ENCODE data around the gene NMU.
"Not testable (repeated sequence)": the region's sequence is repeated elsewhere in the genome, so short reads cannot be mapped to it uniquely, and the experiment has no call there.

NMU gene

DNA sequence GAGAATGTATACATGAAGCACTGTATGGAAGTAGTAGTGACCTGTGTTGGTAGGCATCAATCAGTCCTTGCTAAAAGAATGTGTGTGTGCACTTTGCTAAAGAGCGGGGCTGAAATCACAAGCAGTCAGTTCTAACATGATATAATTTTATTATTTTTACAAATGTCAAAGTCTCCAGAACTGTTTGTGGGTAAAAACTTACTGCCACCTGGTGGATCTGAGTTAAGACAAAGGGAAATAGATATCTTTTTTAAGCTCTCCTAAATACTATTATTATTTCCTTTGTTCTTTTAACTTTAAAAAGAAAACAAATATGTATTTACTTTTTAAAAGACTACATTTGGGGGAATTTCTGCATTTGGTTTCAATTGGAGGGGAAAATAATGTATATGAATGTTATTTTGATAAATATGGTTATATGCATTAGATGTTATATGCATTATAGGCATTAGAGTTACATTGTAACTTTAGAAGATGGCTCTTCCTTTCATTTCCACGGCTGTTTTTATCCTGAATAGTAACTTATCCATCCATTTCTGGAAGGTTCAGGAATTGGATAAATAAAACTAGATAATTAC is 81.6 kb downstream of the NMU start:
- in situ Hi-C loops (cut with MboI; ENCODE audit: low sequenced_read_pairs, unreplicated experiment) = no loop called here
- TF ChIP-seq, protein P1, sequence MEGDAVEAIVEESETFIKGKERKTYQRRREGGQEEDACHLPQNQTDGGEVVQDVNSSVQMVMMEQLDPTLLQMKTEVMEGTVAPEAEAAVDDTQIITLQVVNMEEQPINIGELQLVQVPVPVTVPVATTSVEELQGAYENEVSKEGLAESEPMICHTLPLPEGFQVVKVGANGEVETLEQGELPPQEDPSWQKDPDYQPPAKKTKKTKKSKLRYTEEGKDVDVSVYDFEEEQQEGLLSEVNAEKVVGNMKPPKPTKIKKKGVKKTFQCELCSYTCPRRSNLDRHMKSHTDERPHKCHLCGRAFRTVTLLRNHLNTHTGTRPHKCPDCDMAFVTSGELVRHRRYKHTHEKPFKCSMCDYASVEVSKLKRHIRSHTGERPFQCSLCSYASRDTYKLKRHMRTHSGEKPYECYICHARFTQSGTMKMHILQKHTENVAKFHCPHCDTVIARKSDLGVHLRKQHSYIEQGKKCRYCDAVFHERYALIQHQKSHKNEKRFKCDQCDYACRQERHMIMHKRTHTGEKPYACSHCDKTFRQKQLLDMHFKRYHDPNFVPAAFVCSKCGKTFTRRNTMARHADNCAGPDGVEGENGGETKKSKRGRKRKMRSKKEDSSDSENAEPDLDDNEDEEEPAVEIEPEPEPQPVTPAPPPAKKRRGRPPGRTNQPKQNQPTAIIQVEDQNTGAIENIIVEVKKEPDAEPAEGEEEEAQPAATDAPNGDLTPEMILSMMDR (IDR thresholded peaks at IDR 0.05; ENCODE audit: borderline replicate concordance, control extremely low read depth, extremely low read depth, insufficient read depth, missing control alignments) = no peak
- no peak for DNase-seq (ENCODE audit: low spot score)

DNA sequence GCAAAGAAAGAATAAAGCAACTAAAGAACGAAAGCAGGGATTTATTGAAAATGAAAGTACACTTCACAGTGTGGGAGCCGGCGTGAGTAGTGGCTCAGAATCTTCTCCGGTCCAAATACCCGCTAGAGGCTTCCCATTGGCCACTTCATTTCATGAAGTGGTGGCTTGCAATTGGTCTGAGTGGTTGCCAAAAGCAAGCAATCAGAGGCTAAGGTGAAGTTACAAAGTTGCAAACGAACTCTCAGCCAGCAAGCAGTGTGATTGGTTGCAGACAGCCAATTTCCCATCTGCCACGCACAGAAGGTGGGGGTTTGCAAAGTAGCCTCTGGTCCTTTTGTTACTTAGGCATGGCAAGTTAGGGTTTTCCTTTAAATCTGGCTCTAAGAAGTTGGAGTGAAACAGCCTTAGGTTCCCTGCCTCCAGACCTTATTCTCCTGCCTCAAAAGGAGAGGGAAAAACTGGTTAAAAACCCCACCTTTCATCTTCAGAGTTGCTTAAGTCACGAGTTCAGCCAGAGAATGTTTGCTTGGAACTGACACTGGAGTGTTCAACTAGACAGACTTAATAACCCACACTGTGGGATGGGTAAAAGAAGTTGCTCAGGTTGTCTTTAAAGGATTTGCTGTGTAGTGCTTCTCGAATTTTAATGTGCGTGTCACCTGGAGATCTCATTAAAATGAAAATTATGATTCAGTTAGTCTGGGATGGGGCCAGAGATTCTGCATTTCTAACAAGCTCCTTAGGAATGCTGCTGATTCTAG is 82.5 kb downstream of the NMU start:
- in situ Hi-C loops (cut with MboI; ENCODE audit: low sequenced_read_pairs, unreplicated experiment) = no loop called here
- DNase-seq (ENCODE audit: low spot score) = no peak
- TF ChIP-seq, protein P1 (IDR thresholded peaks at IDR 0.05; ENCODE audit: borderline replicate concordance, control extremely low read depth, extremely low read depth, insufficient read depth, missing control alignments) = no peak

DNA sequence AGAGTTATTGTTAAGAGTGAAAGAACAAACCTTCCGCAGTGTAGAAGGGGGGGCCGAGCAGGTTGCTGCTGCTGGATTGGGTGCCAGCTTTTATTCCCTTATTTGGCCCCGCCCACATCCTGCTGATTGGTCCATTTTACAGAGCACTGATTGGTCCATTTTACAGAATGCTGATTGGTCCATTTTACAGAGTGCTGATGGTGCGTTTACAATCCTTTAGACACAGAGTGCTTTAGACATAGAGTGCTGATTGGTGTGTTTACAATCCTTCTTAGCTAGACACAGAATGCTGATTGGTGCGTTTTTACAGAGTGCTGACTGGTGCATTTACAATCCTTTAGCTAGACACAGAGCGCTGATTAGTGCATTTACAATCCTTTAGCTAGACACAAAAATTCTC is 84.1 kb downstream of the NMU start:
- in situ Hi-C loops (cut with MboI; ENCODE audit: low sequenced_read_pairs, unreplicated experiment); DNase-seq (ENCODE audit: low spot score): not testable (repeated sequence)

DNA sequence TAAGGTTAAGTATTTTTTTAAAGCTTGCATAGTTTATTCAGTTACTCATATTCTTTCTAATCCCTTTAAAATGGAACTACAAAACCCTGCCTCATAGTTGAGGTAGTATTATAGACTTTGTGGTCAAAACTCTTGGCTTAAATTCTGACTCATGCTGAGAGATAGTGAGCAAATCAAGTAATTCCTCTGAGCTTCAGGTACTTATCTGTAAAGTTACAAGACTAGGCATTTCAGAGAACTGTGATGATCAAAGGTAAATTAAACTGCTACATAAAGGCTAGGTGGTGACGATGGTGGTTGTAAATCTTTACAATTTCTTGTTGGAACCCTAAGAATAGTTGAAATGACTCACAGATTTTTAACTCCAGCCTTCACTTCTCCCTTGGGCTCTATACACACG is 86.2 kb downstream of the NMU start:
- DNase-seq (ENCODE audit: low spot score) = no peak
- TF ChIP-seq, protein P1 (IDR thresholded peaks at IDR 0.05; ENCODE audit: borderline replicate concordance, control extremely low read depth, extremely low read depth, insufficient read depth, missing control alignments) = no peak
- in situ Hi-C loops (cut with MboI; ENCODE audit: low sequenced_read_pairs, unreplicated experiment) = no loop called here

DNA sequence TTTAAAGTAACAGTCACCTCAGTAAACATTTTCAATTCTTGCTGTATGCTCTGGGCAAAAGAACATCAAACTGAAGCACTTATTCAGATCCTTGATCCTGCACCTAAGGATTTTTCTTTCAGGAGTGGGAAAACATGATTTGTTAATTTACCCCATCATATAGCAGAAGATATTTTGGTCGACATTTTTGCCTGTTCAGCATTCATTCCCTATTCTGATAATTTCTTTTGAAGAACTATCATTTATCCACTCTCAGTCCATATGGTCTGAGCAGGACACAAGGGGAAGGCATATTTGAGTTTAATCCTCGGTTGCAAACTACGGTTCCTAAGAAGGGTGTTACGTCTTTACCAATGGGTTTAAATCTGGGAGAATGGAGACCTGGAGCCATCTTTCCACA is 88.2 kb downstream of the NMU start:
- in situ Hi-C loops (cut with MboI; ENCODE audit: low sequenced_read_pairs, unreplicated experiment) = no loop called here
- no peak for DNase-seq (ENCODE audit: low spot score)
- TF ChIP-seq, protein P1 (IDR thresholded peaks at IDR 0.05; ENCODE audit: borderline replicate concordance, control extremely low read depth, extremely low read depth, insufficient read depth, missing control alignments) = no peak

DNA sequence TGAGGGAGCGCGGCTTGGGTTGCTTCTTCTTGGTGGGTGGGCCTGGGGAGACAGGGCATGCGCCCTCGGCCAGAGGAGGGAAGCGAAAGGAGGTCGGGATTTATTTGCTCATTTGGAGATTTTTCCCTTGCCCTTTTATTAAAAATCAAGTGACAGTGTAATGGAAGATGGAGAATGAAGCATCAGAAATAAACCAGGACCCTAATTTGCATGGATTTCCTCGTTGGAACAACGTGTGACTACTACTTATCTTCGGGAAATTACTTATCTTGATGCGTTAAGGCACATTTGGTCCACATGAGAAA is 88.7 kb downstream of the NMU start:
- TF ChIP-seq, protein P1 (IDR thresholded peaks at IDR 0.05; ENCODE audit: borderline replicate concordance, control extremely low read depth, extremely low read depth, insufficient read depth, missing control alignments) = no peak
- in situ Hi-C loops (cut with MboI; ENCODE audit: low sequenced_read_pairs, unreplicated experiment) = no loop called here
- no peak for DNase-seq (ENCODE audit: low spot score)

DNA sequence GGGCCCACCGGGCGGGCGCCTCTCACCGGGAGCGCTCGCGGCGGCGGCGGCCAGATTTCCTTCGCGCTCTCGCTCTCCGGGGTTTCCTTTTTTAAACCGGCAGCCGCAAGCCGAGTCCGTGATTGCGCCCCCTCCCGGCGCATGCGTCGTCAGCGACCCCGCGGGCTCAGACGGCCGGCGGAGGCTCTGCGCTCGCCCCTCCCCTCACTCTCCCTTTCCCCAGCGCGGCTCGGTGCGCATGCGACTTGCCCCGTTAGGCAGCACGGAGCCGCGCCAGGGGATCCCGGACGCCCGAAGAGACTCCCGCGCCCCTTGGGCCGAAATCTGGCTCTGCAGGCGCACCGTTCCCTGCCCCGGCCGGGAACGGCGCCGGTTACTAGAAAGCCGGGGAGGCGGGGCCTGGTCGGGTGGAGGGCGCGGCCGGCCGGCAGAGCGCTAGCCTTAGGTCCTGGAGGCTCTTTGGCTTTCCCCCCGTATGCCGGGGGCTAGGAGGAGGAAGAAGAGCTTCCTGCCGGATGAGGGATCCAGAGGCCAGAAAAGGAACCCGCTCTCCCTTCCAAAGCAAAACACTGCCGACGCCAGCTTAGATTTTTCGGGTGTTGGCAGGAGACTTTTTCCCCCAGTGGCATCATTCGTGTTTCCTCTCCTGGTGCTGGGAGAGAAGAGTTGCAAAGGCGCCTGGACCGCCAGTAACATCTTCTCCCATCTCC is 89.2 kb downstream of the NMU start, which contains the start of gene CLOCK:
Gene CLOCK (minus strand): TSS at position 154 of the 710 bp plus-strand sequence. CDS start 64,124 bp downstream, outside the sequence.
- in situ Hi-C loops (cut with MboI; ENCODE audit: low sequenced_read_pairs, unreplicated experiment) = no loop called here
- DNase-seq (ENCODE audit: low spot score) = peak; percentile 88
- TF ChIP-seq, protein P1 (IDR thresholded peaks at IDR 0.05; ENCODE audit: borderline replicate concordance, control extremely low read depth, extremely low read depth, insufficient read depth, missing control alignments) = peak; percentile 27

Data from GM13976 (cell line).